Measurements from ENCODE around the gene CCDC170.
A peak's percentile ranks its signal among the peaks of the same experiment; 100 is the strongest.
"Not testable (repeated sequence)": the region's sequence is repeated elsewhere in the genome, so short reads cannot be mapped to it uniquely, and the experiment has no call there.

The CCDC170 gene
- 0 to 0.19 (median 0.04) reads per million in 3 experiments for total RNA-seq

GRCh38 chr6:151493804-151494234, at the start of gene CCDC170:
TSS of gene CCDC170 (plus strand) at chr6:151494017. CDS start at chr6:151494129, 112 bp downstream.
- DNase-seq = no peak

GRCh38 chr6:151445482-151445881, 48.3 kb upstream of the CCDC170 start:
- DNase-seq = no peak

- no peak for DNase-seq
These were observed 46.6 kb upstream of the CCDC170 start for GRCh38 chr6:151447237-151447636.

DNA sequence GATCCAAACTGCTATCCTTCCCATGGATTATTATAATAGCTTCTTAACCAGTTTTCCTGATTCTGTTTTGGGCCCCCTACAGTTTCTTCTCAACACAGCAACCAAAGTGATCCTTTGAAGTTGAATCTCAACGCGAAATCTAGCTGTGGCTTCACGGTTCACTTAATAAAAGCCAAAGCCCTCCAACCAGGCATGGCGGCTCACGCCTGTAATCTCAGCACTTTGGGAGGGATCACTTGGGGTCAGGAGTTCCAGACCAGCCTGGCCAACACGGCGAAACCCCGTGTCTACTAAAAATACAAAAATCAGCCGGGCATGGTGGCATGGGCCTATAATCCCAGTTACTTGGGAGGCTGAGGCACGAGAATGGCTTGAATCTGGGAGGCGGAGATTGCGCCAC, 45.2 kb upstream of the CCDC170 start:
- no peak for DNase-seq

DNA sequence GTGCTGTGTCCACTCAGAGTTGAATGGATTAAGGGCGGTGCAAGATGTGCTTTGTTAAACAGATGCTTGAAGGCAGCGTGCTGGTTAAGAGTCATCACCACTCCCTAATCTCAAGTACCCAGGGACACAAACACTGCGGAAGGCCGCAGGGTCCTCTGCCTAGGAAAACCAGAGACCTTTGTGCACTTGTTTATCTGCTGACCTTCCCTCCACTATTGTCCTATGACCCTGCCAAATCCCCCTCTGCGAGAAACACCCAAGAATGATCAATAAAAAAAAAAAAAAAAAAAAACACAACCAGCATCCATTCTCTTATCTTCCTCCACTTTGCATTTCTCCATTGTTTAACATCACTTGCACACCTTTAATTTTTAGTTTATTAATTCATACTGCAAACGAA, 42.9 kb upstream of the CCDC170 start:
- not testable (repeated sequence) for DNase-seq

- DNase-seq = no peak
These were observed 42.3 kb upstream of the CCDC170 start for GRCh38 chr6:151451417-151451949.

- DNase-seq = peak; percentile 99
These were observed 41.7 kb upstream of the CCDC170 start, which contains the start of gene RMND1 for GRCh38 chr6:151451950-151452749. TSS of gene RMND1 (minus strand) at chr6:151452126. CDS start at chr6:151445811, 6,315 bp downstream.

DNA sequence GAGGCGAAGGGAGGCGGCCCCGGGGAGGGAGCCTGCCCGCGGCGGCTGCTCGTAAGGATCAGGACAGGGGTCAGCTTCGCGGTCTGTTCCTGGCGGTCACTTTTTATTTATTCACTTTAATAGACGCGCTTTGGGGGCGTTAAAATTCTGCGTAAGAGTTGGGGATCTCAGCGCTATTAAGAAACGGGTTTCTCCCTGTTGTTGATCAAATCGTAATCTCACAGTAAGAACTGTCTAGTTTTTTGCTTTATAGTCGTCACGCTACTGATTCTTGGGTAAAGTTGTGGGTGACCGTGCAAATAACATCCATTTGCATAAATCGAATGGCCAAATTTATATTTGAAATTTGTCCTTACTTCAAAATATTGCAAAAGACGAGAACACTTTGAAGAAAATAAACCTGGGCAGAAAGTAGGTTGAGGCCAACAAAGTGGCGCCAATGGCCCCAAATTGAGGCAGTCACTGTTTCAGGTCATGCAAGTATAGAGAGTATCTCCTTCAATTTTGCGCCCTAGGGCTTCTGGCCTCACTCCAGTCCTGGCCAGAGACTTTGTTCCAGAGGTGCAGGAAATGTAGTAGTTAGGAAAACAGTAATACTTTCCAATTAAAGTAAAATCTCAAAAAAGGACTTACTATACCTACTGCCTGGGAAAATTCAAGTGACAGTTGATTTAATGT, 40.9 kb upstream of the CCDC170 start:
- no peak for DNase-seq

GRCh38 chr6:151455751-151456398, 37.9 kb upstream of the CCDC170 start:
- not testable (repeated sequence) for DNase-seq

DNA sequence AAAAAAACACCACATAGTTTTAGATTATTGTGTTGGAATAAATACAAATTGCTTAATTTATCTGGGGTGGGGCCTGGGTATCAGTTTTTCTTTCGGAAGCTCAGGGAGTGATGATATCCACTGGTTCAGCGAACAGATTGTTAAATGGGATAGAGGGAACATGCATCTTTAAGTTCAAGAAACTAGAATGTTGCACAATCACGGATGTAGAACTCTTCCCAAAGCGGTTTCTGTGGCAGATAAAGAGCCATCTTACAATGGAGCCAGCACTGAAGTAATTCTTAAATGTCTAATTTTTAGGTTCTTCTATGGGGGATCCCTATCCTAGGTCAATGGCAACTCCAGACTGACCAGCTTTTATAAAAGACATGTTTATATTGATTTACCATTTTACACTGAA, 32.1 kb upstream of the CCDC170 start:
- no peak for DNase-seq

GRCh38 chr6:151464702-151465101, 29.1 kb upstream of the CCDC170 start:
- no peak for DNase-seq

DNA sequence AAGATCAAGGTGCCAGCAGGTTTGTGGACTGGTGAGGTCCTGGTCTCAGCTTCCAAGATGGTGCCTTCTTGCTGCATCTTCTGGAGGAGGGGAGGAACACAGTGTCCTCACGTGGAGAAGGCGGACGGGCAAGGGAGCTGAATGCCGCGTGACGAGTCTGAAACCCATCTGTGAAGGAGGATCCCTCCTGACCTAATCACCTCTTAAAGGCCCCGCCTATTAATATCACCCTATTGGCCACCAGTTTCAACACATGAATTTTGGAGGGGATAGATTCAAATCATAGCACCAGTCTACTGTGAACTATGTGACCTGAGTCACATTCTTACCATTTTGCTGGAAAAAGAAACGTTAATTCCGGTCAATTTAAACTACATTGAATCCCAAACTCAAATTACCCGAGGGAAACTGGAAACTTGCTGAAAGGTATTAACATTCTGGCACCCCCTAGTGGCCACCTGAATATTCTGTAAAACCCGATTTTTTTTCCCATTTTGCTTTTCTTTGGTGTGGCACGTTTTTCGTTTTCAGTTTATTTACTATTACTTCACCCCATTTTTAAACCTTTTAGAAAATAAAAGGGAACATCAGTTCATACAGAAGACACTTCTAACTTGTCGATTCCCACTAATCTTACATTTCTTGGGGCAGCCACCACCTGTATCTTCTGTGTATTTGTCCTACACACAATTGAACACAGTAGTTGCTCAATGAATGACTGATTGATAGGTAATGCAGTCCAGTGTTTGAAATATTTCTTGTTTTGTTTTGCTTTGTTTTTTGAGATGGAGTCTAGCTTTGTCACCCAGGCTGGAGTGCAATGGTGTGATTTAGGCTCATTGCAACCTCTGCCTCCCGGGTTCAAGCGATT, 17.9 kb upstream of the CCDC170 start:
- peak; percentile 42 for DNase-seq

DNA sequence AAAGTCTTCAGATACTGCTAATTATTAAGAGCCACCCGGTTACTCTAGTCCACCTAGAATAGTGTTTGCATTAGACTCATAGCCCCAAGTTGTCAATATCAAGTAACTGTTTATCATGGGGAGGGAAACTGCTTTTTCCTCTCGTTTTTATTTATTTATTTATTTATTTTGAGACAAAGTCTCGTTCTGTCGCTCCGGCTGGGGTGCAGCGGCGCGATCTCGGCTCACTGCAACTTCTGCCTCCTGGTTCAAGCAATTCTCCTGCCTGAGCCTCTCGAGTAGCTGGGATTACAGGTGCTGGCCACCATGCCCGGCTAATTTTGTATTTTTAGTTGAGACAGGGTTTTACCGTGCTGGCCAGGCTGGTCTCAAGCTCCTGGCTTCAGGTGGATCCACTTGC, 16.1 kb upstream of the CCDC170 start:
- DNase-seq = no peak

DNA sequence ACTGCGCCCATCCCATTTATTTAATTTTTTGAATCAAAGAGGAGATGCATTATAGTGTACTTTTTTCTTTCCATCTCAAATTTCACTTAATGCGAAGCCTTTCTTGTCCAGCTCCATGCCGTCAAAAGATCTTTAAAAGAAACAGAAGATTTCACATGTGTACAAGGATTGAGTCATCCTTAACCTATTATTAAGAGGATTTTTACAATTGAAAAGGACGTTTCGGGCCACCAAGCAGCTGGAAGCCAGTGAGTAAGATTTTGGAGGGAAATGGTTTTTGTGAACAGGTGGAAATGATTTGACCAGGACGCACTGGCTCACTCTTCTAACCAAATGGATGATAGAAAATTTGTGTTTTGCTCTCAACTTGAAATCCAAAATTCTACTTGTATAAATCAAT, 15.1 kb upstream of the CCDC170 start:
- DNase-seq = no peak

DNA sequence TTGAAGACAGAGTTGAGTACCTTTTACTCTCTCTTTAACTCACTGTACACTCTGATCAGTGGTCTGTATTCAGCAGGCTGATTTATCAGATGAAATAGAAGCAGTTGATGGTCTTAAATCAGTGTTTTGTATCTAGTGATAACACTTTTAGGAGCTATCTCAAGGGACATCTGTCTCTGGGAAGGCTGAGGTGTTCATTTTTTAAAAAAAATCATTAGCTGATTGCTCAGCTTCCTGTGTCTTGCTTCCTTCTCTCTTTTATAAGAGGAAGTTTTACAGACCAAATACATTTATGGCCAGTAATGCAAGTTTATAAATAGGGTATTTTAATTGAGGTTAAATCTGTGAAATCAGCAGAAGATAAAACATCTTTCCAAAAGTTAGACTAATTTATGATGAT, 12.0 kb upstream of the CCDC170 start:
- peak; percentile 4 for DNase-seq

- peak; percentile 9 for DNase-seq
These were observed 11.5 kb upstream of the CCDC170 start for GRCh38 chr6:151482290-151482689.

- DNase-seq = no peak
These were observed 9.8 kb upstream of the CCDC170 start for GRCh38 chr6:151483994-151484393.

DNA sequence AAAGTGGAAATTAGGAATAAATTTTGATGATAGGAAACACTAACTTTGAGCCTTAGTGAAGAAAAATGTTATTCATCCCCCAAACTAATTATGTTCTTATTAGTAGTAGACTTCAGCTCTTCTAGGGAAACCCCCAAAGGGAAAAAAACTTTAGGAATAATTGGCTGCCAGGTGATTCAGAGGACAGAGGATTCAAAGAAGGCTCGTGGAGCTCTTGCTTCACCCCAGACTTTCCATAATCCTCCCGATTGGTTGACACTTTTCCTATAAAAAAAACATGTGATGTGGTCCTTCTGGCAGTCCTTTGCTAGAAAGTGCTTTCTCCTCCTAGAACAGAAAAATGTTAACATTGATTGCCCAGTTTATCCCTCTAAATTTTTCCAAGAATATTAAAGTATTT, 5.6 kb upstream of the CCDC170 start:
- no peak for DNase-seq

GRCh38 chr6:151490996-151491395, 2.8 kb upstream of the CCDC170 start:
- DNase-seq = no peak

DNA sequence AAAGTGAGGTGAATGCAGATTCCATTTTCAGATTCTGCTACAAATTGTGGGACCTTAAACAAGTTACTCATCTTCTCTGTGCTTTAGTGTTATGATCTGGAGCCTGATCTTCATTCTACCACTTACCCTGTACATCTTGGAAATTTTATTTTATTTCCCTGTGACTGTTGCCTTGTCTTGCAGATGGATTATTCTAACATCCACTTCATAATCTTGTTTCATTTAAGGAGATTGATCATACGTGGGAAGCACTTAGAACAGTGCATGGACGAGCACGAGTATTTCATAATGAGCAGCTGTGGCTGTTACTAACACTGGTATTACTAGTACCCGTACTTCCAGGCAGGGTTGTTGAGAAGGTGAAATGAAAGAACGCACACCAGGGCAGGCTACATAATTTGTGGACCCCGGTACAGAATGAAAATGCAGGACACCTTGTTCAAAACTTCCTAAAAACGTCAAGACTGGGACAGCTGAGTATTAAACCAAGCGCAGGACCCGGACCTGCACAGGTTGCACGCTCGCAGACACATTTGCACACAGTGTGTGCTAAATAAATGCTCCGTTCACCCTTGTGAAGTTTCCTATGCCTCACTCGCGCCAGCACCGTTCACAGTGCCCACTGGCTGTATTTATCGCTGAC, 535 bp upstream of the CCDC170 start:
- DNase-seq = no peak

DNA sequence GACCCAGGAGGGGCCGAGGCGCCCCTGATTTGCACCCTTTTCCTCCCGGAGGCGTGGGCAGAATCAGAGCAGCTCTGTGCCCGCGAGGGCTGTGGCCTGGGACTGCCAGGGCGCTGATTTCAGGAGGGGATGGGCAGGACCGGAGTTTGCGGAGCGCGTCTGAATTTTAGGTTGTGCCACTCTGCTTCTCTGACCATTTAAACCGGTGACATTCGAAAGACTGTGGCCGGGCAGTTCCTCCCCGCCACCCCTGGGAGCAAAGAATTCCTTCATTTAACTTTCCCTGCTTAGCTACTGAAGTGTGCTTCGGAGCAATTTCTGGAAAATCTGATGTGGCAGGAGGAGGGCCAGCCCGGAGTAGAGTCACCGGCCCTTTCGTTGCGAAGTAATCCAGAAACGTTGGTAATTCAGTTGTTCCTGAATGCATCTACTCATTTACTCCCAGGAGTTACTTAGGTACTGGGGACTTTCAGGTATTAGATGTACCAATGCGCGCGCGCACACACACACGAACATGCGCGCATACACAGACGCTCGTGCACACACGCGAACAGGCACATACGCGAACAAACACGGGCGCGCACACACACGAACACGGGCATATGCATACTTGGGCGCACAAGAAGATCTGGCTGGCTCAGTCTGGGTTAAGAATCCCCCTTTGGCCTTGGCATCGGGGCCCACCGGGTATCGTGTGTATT, 568 bp downstream of the CCDC170 start:
- DNase-seq = peak; percentile 11

All from central memory CD4-positive, alpha-beta T cell (primary cell).